Adrenal gland (tissue), 12 donors: ENCODE results near the gene KIAA0586. TPM values are rescaled to one million over a fixed set of nuclear protein-coding genes. Genes with fewer than 3 reads are reported as not detected.

ENCODE experiments used
- DNase-seq, 7 donors: peaks; one replicate each; pipeline ENCODE4 v3.0.0-alpha.2; 2019 to 2020
- H3K27ac ChIP-seq, 5 donors: fragments of 200-600 bp; sonication (generic) in 4 of 5; 1 replicate in 3 of 5; 2 replicates in 2 of 5; pipeline versions ENCODE4 v1.5.1 to v1.8.0; 2016 to 2020; ENCODE audit warnings: mild to moderate bottlenecking in 1 of 5
- H3K27me3 ChIP-seq: fragments of 200-600 bp; 2 replicates; pipeline ENCODE4 v1.8.0; 2021
- H3K36me3 ChIP-seq, 2 donors: fragments of 200-600 bp; replicated peaks in 1 of 2; 1 replicate in 1 of 2; 2 replicates in 1 of 2; pipeline versions ENCODE4 v1.5.1 to v1.8.0; 2018 to 2022
- H3K4me1 ChIP-seq, 2 donors: fragments of 200-600 bp; replicated peaks in 1 of 2; 1 replicate in 1 of 2; 2 replicates in 1 of 2; pipeline versions ENCODE4 v1.5.1 to v1.8.0; 2018 to 2021
- H3K4me3 ChIP-seq, 4 donors: fragments of 200-600 bp; sonication (generic) in 3 of 4; one replicate each; pipeline ENCODE4 v1.5.1; 2016 to 2018
- H3K9me3 ChIP-seq, 3 donors: fragments of 200-600 bp; sonication (generic) in 1 of 3; replicated peaks in 1 of 3; 1 replicate in 2 of 3; 2 replicates in 1 of 3; pipeline versions ENCODE4 v1.5.1 to v1.8.0; 2016 to 2021
- POLR2A ChIP-seq, 2 donors: fragments of 450-650 bp; IDR thresholded peaks; one replicate each; pipeline ENCODE4 v1.6.1; 2017; ENCODE audit warnings: antibody characterized with exemption in 2 of 2, mild to moderate bottlenecking in 2 of 2, moderate library complexity in 1 of 2
- WGBS, 4 donors: extraction: QIAGEN DNeasy Blood & Tissue Kit in 2 of 4; methylation state at CpG; one replicate each; pipeline versions ENCODE4 v1.1.5 to v1.1.7; 2013 to 2017; 5-methylcytosine and 5-hydroxymethylcytosine counted together
- intact Hi-C, 2 donors: fragments of 100-400 bp; cut with DNase I; formaldehyde crosslinking; loops; one replicate each; pipeline versions ENCODE4 v1.14.1 to v1.15.0; 2022 to 2023
- polyA plus RNA-seq, 3 donors: library from polyadenylated mRNA; stranded (reverse); fragments of 200-250 nt in 2 of 3; fragments of 350-450 nt in 1 of 3; fragmentation: Illumina TruSeq in 1 of 3; extraction: RNeasy Lipid Tissue Mini Kit (QIAGEN cat#74804) in 1 of 3; gene quantifications; one replicate each; pipeline ENCODE4 v1.2.3, GENCODE V29; 2013 to 2014
- total RNA-seq, 9 donors: library from RNA; depleted of rRNA in 4 of 9; stranded (reverse); fragments of >200 nt in 4 of 9; fragments of 120-200 nt in 1 of 9; fragmentation: NEBNext Ultra II Directional in 1 of 9; extraction: Animal tissue kit (Norgen Biotek cat#: 25700) in 1 of 9; gene quantifications; one replicate each; pipeline versions ENCODE4 v1.1.0 to v1.2.4, GENCODE V29; 2013 to 2023
- TF ChIP-seq, protein P1 (sequence below), 6 experiments: fragments of 450-650 bp in 4 of 6; fragments of 200-600 bp in 2 of 6; sonication (generic) in 1 of 6; IDR thresholded peaks; 1 replicate in 5 of 6; 2 replicates in 1 of 6; pipeline versions ENCODE4 v1.5.1 to v1.8.0; 2016 to 2021; ENCODE audit warnings: antibody characterized with exemption in 6 of 6, mild to moderate bottlenecking in 2 of 6, moderate library complexity in 1 of 6
- donor health status: healthy with polysubstance abuse.
- donor health status: Bipolar disorder and iron deficiency.
- donor health status: DM: yes; HTN: yes; CAD: no.
- donor health status: DM: no; HTN: no; CAD: no.
- donor health status: DM: no; HTN: no; CAD: no.
- donor health status: DM: yes; HTN: yes; CAD: no.

KIAA0586 gene
- total and polyA plus RNA-seq, 12 donors, result 9.1 to 28.7 (median 15.9) TPM

DNA sequence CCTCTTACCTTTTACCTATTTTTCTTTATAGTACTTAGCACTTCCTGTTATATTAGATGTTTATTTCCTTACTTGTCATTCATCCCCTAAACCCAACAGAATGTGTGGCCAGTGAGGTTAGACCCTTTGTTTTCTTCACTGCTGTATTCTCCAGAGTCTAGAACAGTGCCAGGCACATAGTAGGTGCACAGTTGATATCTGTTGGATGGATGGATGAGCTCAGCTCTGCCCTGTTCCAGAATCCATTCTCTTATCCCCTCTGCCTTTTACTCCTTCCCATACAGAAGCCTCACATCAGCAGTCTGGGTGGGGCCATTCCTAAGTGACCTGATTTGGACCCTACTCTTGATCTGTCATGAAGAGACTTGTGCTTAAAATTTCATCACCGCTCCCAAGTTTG, 115.7 kb downstream of the KIAA0586 start:
- Histone ChIP-seq H3K4me3 (no peak overlapping the region), H3K27ac (no peak overlapping the region), H3K36me3 (no peaks in the 10 kb centered on the region), H3K27me3 (no peaks in the 10 kb centered on the region), H3K9me3 (no peaks in the 10 kb centered on the region), H3K4me1 (no peaks in the 10 kb centered on the region)
- TF ChIP-seq, protein P1, sequence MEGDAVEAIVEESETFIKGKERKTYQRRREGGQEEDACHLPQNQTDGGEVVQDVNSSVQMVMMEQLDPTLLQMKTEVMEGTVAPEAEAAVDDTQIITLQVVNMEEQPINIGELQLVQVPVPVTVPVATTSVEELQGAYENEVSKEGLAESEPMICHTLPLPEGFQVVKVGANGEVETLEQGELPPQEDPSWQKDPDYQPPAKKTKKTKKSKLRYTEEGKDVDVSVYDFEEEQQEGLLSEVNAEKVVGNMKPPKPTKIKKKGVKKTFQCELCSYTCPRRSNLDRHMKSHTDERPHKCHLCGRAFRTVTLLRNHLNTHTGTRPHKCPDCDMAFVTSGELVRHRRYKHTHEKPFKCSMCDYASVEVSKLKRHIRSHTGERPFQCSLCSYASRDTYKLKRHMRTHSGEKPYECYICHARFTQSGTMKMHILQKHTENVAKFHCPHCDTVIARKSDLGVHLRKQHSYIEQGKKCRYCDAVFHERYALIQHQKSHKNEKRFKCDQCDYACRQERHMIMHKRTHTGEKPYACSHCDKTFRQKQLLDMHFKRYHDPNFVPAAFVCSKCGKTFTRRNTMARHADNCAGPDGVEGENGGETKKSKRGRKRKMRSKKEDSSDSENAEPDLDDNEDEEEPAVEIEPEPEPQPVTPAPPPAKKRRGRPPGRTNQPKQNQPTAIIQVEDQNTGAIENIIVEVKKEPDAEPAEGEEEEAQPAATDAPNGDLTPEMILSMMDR (IDR thresholded peaks at IDR 0.05), result no peak
- no peak for TF ChIP-seq POLR2A (IDR thresholded peaks at IDR 0.05)
- intact Hi-C loops, result no loop called here
- 100% methylated on average over 1 of the region's 1 CpG for WGBS, 4 donors
- no peak for DNase-seq

DNA sequence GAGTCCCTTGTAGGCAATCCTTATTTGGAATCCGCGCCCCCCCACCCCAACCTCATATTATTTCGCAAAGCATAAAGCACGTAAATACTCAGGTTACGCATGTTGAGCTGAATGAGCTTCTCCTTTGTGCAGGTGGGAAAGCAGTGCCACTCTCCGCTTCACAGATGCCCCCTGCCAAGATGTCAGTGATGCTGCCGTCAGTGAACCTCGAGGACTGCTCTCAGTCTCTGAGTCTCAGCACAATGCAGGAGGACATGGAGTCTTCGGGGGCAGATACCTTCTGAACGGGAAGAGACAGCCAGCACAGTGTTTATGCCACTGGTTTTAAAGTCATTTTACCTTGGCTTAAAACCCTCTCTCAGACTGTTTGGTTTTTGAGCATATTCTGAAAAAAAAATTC, 120.1 kb downstream of the KIAA0586 start:
- TF ChIP-seq POLR2A (IDR thresholded peaks at IDR 0.05), result no peak
- TF ChIP-seq, protein P1 (IDR thresholded peaks at IDR 0.05), result no peak
- intact Hi-C loops, result no loop called here
- WGBS, 4 donors, result 83 to 97% (median 94%) methylated on average over 10 of the region's 10 CpGs
- Histone ChIP-seq H3K27ac (no peak overlapping the region), H3K27me3 (no peaks in the 10 kb centered on the region), H3K4me1 (no peaks in the 10 kb centered on the region), H3K9me3 (no peaks in the 10 kb centered on the region), H3K36me3 (no peaks in the 10 kb centered on the region), H3K4me3 (no peak overlapping the region)
- DNase-seq, result no peak

DNA sequence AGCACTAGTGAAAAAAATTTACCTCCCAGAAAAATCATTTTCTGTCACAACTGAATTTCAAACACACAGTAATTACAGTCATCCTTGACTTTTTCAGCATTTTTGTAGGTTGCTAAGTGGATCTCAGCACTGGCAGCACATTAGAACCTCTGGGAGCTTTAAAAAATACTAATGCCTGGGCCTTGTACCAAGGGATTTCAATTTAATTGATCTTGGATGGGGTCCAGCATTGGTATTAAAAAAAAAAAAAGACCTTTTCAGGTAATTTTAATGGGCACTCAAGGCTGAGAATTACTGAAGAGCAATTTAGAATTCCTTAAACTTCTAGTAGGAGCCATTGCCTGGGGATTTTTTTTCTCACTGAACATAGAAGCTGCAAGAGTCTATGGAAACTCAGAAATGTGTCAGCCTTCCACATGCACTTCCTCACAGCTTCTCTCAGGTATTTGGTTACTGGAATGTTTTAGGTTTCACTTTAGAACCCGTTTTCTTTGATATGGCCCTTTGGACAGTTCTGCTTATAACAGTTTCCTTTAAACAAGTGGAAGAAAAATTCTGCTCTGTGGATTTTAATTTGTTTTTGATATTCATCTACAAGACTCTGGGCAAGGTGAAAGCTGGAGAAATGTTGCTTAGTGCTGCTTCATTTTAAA, 121.7 kb downstream of the KIAA0586 start:
- Histone ChIP-seq H3K27me3 (no peaks in the 10 kb centered on the region), H3K36me3 (no peaks in the 10 kb centered on the region), H3K27ac (no peak overlapping the region), H3K4me3 (no peak overlapping the region), H3K4me1 (no peaks in the 10 kb centered on the region), H3K9me3 (no peaks in the 10 kb centered on the region)
- intact Hi-C loops, result no loop called here
- 65 to 86% (median 77%) methylated on average over 1 of the region's 1 CpG for WGBS, 4 donors
- DNase-seq, result no peak
- TF ChIP-seq, protein P1 (IDR thresholded peaks at IDR 0.05), result no peak
- TF ChIP-seq POLR2A (IDR thresholded peaks at IDR 0.05), result no peak

DNA sequence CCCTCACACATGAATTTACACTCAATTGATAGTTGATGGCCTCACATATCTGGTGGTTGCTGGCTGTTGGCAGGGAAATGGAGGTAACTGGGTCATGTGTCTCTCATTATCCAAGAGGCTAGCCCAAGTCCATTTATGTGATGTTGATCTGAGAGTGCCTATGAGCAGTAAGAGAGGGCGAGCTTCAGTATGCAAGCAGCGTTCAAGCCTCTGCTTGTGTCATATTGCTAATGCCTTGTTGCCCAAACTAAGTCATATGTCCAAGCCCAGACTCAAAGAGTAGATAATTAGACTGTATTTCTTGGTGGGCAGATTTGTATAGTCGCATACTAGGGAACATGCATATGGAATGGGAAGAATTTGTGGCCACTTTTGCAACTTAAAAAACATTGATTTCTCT, 126.4 kb downstream of the KIAA0586 start:
- intact Hi-C loops, result no loop called here
- Histone ChIP-seq H3K9me3 (no peaks in the 10 kb centered on the region), H3K27ac (no peak overlapping the region), H3K4me3 (no peak overlapping the region), H3K36me3 (no peaks in the 10 kb centered on the region), H3K27me3 (no peaks in the 10 kb centered on the region), H3K4me1 (no peaks in the 10 kb centered on the region)
- WGBS, 4 donors, result 96 to 100% (median 98%) methylated on average over 3 of the region's 3 CpGs
- DNase-seq, result no peak
- TF ChIP-seq, protein P1 (IDR thresholded peaks at IDR 0.05), result no peak
- no peak for TF ChIP-seq POLR2A (IDR thresholded peaks at IDR 0.05)
